ENCODE data around the gene ZNF581. TPM values are rescaled to one million over a fixed set of nuclear protein-coding genes. Genes with fewer than 3 reads are reported as not detected.

Gene ZNF581
- total RNA-seq, 2 donors from 2014 or later, result 8.0 to 12.0 TPM

- intact Hi-C loops (cut with DNase I), result no loop called here
- DNase-seq (ENCODE audit: low spot score), result peak; percentile 75
Measured at GRCh38 chr19:55686311-55687050, 43.0 kb downstream of the ZNF581 start.

GRCh38 chr19:55687281-55688201 is 44.1 kb downstream of the ZNF581 start:
- peak; percentile 69 for DNase-seq (ENCODE audit: low spot score)
- intact Hi-C loops (cut with DNase I), result no loop called here

- peak; percentile 58 for DNase-seq (ENCODE audit: low spot score)
- intact Hi-C loops (cut with DNase I), result no loop called here
Measured at GRCh38 chr19:55688422-55689218, 45.2 kb downstream of the ZNF581 start.

- DNase-seq (ENCODE audit: low spot score), result peak; percentile 75
- intact Hi-C loops (cut with DNase I), result no loop called here
Measured at GRCh38 chr19:55689411-55690108, 46.1 kb downstream of the ZNF581 start.

- intact Hi-C loops (cut with DNase I), result no loop called here
- peak; percentile 79 for DNase-seq (ENCODE audit: low spot score)
Measured at GRCh38 chr19:55690109-55690768, 46.8 kb downstream of the ZNF581 start.

- intact Hi-C loops (cut with DNase I), result no loop called here
- peak; percentile 74 for DNase-seq (ENCODE audit: low spot score)
Measured at GRCh38 chr19:55690769-55691545, 47.5 kb downstream of the ZNF581 start.

- peak; percentile 72 for DNase-seq (ENCODE audit: low spot score)
- intact Hi-C loops (cut with DNase I), result no loop called here
Measured at GRCh38 chr19:55691561-55692481, 48.4 kb downstream of the ZNF581 start.

GRCh38 chr19:55692681-55693081 is 49.2 kb downstream of the ZNF581 start:
- peak; percentile 66 for DNase-seq (ENCODE audit: low spot score)
- intact Hi-C loops (cut with DNase I), result no loop called here

- intact Hi-C loops (cut with DNase I), result no loop called here
- DNase-seq (ENCODE audit: low spot score), result peak; percentile 79
Measured at GRCh38 chr19:55693336-55693974, 50.0 kb downstream of the ZNF581 start.

GRCh38 chr19:55694241-55694655 is 50.8 kb downstream of the ZNF581 start:
- intact Hi-C loops (cut with DNase I), result no loop called here
- DNase-seq (ENCODE audit: low spot score), result peak; percentile 60

GRCh38 chr19:55694656-55695491 is 51.4 kb downstream of the ZNF581 start:
- intact Hi-C loops (cut with DNase I), result no loop called here
- peak; percentile 75 for DNase-seq (ENCODE audit: low spot score)
